GM13976 (cell line): ENCODE measurements around the gene EHD4.

Source experiments
- DNase-seq: peaks from one replicate; pipeline ENCODE4 v3.0.0; 2012; ENCODE audit warnings: low spot score
- CTCF ChIP-seq: IDR thresholded peaks from 2 replicates; pipeline ENCODE4 v1.5.1; 2012; ENCODE audit warnings: borderline replicate concordance, mild to moderate bottlenecking; ENCODE audit not compliant: insufficient read depth; ENCODE audit errors: extremely low read depth, missing control alignments, control extremely low read depth
- in situ Hi-C: fragments of 300-500 bp; cut with MboI; formaldehyde crosslinking; loops from one replicate; pipeline ENCODE4 v1.12.0; 2022; ENCODE audit warnings: low sequenced_read_pairs, mixed read lengths, inconsistent platforms; ENCODE audit not compliant: unreplicated experiment

Gene EHD4

GRCh38 chr15:41968701-41969100 lies 3.7 kb downstream of the EHD4 start:
- DNase-seq = no peak
- in situ Hi-C loops = no loop called here
- no peak for TF ChIP-seq CTCF

- peak; percentile 65 for DNase-seq
- in situ Hi-C loops = no loop called here
Measured at GRCh38 chr15:41967506-41968206, 4.7 kb downstream of the EHD4 start.

GRCh38 chr15:41966920-41967465 lies 5.4 kb downstream of the EHD4 start:
- no peak for DNase-seq
- TF ChIP-seq CTCF = no peak
- in situ Hi-C loops = no loop called here

More at GRCh38 chr15:41967506-41968206, 4.7 kb downstream of the EHD4 start:
- no peak for TF ChIP-seq CTCF

- DNase-seq = no peak
- in situ Hi-C loops = no loop called here
- TF ChIP-seq CTCF = no peak
Measured at GRCh38 chr15:41966414-41966812, 5.9 kb downstream of the EHD4 start.

- DNase-seq = no peak
- TF ChIP-seq CTCF = no peak
- in situ Hi-C loops = no loop called here
Measured at GRCh38 chr15:41965441-41966413, 6.6 kb downstream of the EHD4 start.

GRCh38 chr15:41961595-41962202 lies 10.7 kb downstream of the EHD4 start:
- no peak for DNase-seq
- TF ChIP-seq CTCF = no peak
- in situ Hi-C loops = no loop called here
